Hematopoietic multipotent progenitor cell treated with erythropoietin and hydrocortisone succinate and interleukin-3 and kit ligand, for 6 days (in vitro differentiated cells): Measurements from ENCODE around the gene NPTXR.
"Not testable (repeated sequence)": the region's sequence is repeated elsewhere in the genome, so short reads cannot be mapped to it uniquely, and the experiment has no call there.

Experiments used
- DNase-seq: peaks from one replicate; pipeline ENCODE4 v3.0.0-alpha.2; 2015

The NPTXR gene

GRCh38 chr22:38868286-38868721, 24.5 kb upstream of the NPTXR start:
- no peak for DNase-seq

DNA sequence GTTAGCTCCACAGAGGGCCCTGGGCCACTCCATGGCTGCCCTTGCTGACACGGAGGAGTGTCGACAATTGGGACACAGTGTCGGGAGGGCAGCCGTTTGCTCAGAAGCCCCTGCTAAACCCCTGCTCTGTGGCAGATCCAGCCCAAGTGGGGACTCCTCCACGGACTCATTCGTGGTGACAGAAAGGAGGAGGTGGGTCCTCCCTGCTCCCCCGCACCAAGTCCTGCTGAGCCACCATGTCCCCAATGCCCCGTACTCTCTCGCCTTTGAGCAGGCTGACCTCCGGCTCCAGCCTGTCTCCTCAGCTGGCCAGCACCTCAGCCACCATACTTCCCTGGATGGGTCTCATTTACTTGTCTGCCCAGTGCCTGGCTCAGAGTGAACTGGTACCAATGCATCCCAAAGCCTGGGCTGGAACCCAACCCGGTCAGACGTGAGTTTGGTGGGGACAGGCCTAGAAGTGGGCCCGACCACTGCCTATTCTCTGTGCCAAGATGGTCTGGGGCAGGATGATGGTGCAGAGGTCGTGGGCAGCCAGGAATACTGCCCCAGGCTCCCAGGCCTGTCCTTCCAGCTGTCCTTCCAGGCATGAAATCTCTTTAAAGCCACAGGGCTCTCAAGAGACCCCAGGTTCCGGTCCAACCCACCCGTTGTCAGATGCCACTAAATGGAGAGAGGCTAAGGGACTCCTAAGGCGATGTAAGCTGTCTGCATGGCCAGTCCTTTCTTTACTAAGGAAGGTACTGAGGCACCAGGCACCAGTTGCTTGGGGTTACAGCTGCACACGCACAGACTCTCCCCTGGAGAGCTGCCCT, 23.9 kb upstream of the NPTXR start:
- no peak for DNase-seq

GRCh38 chr22:38867124-38867455, 23.3 kb upstream of the NPTXR start:
- no peak for DNase-seq

- DNase-seq, result no peak
These were observed 22.7 kb upstream of the NPTXR start for GRCh38 chr22:38866399-38867123.

DNA sequence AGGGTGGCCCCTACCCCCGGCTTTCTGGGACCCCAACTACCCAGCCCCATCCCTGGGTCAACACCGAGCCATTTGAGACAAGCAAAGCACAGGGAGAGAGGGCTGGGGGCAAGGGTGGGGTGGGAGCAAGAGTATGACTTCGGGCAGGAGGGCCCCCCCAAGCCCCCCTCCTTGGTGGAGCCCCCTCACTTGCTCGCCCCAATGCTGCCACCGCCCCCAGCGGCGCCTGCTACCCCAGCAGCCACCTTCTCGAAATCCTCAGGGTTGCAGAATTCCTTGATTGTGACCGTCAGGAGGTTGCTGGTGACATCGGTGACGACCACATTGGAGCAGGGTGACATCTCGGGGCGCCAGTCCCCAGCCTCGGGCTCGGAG, 22.2 kb upstream of the NPTXR start:
- DNase-seq, result no peak

DNA sequence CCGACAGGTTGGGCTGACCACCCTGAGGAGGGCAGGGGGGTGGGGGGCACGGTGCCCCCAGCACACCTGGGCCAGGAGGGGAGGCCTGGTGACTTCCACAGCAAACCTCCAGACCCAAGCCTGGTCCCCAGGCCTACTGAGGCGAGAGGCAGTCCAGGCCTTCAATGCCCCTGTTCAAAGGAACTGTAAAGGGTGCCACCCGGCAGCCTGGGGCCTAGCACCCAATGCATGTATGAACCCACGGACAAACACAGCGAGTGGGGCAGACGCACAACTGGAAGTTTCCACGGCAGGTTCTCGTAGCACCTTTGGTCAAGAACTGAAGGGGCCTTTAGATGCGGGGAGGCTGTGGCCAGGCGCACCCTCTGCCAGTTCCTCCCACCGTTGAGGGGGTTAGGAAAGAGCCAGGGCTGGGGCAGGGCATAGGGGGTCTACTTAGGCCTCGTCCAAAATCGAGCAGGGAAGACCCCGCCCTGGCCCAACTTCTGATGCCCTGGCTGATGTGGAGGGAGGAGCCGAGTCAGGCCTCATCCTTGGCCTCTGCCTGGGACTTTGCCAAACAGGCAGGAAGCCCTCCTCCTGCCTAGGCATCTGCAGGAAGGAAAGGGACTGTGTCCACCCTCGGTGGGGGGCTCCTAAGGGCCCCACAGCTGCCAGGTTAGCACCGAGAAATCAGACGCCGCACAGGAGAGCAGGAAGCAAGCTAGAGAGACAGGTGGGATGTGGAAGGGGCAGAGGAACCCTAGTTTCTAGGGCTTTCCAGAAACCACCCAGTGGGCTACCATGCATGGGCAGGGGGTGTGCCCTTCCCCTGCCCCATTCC, 21.6 kb upstream of the NPTXR start:
- DNase-seq, result no peak

DNA sequence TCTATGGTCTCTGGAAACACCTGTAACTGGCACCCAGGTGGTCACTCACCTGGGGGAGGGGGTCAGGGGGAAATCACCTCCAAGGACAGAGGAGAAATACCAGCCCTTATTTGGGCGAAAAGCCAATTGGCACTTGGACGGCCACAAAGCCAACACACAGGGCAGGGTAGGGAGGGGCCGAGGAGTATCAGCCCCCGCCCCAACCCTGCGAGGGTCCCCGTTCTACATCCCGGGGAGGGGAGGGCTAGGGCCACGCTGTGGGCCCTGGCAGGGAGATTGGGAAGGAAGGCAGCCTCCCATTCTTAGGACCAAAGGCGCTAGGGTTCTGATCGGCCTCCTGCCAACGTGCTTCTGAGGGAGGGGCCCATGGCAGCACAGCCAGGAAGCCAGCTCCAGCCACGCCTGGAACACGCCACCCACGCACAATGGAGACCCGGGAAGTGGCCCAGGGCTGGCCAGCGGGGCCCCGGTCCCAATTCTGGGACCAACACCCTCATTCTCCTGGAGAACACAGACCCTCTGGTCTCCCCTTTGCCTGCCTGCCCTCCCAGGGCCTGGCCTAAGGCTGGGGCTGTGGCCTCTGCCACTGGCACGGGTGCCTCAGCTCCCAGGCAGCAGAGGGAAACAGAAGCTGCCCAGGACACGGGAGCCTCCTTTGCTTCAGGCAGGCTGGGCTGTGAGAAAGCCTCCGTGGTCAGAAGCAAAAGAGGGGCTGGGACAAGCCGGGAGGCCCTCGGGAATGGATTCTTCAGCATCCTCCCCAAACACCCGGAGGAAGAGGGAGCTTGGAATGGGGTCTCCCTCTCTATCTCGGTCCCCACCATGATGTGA, 20.7 kb upstream of the NPTXR start:
- no peak for DNase-seq

GRCh38 chr22:38863531-38864131, 19.8 kb upstream of the NPTXR start:
- DNase-seq, result no peak

GRCh38 chr22:38862375-38863329, 18.8 kb upstream of the NPTXR start:
- DNase-seq, result no peak

DNA sequence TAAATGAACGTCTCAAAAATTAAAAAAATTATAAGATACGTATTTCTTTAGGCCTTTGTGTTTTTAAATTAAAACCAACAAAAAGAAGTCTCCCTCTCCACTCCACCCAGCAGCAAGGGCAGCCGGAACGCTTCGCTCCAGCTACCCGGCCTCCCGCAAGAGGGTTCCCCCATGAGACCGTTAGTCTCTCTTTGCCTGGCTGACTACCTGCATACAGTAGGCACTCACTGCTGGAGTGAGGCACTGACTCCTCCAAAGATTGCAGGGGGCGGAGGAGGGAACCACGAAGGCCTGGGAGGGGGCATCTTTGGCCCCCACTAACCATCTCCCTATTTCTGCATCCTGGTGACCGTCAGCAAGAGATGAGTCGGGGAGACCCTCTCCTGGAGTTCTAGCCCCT, 18.1 kb upstream of the NPTXR start:
- DNase-seq, result no peak

DNA sequence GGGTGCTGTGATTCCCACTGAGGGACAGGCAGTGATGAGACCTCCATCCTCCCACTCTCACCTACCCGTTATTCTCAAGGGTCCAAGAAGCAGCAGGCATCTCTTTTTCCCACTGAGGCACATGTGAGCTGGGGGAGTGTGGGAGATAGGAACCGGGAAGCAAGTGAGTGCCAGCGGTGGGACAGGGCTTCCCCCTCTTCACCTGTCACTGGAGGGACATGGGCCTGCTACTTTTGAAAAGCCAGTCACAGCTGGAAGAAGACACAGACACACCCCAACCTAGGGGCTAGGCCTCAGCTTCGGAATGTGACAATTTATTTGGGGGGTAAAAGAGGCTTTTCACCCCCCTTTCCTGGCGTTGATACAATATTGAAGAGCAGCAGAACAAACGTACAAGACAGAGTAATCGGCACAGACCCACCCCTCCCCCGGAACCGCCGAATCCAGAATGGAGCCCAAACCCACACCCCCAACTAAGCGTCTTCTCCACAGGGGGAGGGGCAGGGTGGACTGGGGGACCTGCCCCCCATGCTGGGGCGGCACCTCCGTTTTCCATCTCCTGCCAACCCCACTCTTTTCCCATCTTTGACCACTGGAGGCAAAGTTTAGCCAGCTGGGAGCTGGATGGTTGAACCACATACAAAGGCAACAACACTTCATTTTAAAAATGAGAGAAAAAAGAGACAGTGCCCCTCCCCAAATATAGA, 17.5 kb upstream of the NPTXR start:
- no peak for DNase-seq

DNA sequence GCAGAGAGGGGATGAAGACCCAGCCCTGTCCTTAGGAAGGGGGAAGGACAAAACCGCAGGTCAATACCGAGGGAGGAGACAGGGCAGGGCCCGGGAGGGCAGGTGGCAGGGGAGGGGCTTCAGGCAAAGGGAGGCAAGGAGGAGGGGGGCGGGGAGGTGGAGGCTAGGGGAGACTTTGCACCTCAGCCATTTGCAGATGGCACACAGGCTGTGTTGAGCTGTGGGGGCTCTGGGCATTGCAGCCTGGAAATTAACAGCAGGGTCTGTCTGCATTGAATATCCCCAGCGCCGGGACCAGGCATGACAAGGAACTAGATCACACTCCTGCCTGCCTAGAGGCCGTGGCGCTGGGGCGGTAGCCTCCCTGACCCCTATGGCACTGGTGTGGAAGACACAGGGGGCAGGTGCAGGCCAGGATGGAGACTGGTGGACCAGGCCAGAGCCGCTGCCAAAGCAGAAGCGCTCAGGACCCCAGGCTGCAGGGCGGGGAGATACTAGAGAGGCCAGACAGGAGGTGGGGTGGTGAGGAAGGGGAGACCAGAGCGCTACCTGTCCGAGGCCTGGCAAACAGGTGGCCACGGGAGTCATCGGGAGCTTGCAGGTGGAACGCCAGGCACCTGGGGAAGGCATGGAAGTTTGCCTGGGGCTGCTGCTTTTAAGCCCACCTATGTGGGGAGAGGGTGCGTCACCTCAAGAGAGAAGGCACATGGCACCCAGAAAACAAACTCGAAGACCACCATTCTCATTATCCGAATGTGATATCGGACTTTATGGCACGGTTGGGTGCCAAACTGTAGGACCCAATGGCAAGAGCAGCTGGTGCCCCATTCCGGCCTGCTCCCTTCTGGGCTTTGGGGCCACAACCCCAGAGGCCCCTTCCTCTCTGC, 16.7 kb upstream of the NPTXR start:
- DNase-seq, result no peak

DNA sequence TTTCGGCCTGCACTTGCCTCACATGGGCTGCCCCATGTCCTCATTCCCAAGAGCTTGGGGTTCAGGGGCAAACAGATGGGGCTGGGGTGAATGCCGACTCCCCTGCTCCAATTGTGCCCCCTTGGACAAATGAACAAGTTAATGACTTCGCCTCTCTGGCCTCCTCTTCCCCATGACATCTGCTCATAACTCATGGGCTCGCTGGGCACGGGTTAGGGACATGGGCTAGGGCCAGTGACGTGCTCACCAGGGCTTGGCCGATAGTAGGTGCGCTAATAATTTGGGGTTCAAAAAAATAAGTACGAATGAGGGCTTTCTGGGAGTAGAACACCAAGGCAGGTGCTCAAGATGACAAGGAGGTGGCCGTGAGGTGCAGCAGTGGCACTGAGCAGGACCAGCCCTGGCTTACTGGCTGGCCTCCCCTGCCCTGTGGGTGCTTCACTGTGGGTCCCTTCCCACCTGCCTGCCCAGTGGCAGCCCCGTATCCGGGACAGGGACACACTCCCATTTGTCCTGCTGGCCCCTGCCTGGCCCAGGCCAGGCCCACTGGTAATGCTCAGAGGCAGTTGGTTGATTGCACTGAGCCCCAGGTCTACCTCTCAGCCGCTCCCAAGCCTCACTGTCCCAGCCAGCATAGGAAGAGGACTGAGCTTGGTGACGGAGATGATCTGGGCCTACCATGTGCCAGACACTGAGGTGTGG, 15.9 kb upstream of the NPTXR start:
- no peak for DNase-seq

DNA sequence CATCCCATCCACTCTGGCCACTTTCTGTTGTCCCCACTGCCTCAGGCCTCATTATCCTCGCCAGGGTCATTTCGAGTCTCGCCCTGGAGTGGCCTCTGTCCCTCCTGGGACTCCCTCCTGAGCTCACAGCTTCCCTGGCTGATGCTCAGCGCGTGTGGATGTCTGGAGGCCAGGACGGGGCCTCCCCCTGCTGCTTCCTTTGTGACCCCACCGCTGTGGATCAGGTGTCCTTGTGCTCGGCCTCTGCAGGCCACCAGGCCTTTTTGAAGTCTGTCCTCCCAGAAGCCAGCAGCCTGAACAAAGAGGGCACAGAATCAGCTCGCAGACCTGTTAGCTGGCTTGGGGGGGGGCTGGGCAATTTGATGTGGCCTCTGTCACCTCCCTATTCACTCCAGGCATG, 14.7 kb upstream of the NPTXR start:
- DNase-seq, result no peak

- DNase-seq, result not testable (repeated sequence)
These were observed 10.6 kb upstream of the NPTXR start for GRCh38 chr22:38854476-38854875.

GRCh38 chr22:38853883-38854282, 10.1 kb upstream of the NPTXR start:
- not testable (repeated sequence) for DNase-seq

- no peak for DNase-seq
These were observed 9.4 kb upstream of the NPTXR start for GRCh38 chr22:38853196-38853651.

DNA sequence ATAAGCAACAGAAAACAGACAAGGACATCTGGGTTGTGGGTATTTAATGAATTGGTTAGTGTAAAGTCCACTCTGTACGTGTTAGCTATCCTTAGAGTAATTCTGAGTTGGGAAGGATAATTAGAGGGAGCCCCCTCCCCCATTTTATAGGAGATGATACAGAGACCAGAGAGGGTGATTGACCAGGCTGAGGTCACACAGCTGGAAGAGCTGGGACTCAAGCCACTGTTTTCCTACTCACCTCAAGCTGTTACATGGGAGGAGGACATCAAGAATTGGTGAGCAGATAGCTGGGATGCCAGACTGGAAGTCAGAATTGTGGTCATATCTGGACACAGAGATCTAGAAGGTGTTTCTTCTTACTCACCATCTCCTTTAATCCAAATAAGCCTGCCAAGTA, 8.7 kb upstream of the NPTXR start:
- no peak for DNase-seq
